SHP77 treated with DMSO at 0.1 percent for 48 hours (cell line): ENCODE measurements around the gene PGGT1B.

ENCODE experiments used
- DNase-seq: peaks from one replicate; lab custom pipeline; 2025; lab: John Stamatoyannopoulos, UW

Gene PGGT1B

DNA sequence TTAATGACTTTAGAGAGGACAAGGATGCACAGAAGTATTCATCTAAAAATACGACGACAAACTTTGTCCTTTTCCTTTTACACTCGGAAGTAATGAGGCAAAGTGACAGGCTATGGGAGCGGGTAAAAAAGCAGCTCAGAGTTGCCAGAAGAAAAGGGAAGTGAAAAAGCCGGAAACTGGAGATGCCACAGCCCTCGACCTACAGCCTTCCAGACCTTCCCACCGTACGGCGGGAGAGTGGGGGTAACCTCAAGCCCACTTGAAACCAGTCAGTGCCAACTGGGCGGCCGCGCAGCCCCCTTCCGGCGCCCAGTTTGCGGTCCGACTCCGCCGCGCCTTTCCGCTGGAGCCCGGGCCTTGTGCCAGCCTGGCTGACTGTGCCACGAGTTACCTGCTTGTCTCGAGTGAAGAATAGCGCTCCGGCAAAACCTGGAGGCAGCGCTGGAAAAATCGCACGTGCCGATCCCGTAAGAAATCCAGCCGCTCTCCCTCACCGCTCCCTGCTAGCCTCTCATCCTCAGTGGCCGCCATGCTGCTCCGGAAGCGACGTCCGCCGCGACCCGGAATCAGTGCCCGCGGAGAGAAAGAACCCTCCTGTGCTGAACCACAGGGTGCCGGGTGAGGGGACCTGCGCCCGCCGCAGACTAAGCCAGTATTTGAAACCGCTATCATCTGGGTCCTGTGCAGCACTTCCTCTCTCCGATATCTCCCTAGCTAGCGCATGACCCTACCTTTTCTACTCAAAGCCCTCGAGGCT lies at the start of gene PGGT1B:
TSS of gene PGGT1B (minus strand) at position 557 of the 757 bp plus-strand sequence. CDS start at position 531, 26 bp downstream.
- DNase-seq, result peak; percentile 69

DNA sequence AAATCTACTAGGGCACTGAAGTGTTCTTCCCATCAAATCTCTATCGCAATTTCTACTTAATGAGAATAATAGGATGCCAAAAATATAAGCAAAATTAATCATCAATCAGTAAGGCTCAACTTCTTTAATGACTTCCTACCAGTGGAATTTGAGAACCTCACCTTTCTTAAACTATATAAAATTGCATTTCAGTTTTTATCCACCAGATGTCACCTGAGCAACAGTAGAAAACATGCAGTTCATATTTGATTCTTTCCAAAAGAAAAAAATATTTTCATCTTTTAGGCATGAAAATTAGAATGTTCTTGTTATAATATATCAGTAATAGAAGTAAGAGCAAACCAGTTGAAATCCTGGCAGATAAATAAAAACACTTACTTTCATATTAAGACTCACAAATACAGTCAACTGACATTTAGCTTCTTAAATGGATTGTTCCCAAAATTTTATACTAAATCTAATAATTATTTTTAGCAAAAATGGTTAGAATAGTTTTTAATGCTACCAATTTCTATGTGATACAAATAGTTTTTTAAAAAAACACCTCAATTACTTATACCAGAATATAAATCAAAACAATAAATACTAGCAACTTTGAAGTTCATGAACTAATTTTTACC lies 47.2 kb upstream of the PGGT1B start:
- peak; percentile 27 for DNase-seq

DNA sequence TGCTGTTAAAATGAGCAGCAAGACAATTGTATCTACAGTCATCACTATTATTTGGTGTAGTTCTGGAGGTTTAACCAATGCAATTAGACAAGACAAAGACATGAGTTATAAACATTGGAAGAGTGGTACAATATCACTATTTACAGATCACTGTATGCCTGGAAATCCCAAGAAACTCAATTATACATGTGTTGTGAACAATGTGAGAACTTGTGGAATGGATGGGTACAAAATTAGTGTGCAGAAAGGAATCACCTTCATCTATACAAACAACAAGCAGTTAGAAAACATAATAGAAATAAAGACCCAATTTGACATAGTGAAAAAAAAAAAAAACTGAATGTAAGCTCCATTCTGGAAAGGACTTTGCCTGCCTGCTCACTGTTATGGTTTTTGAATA lies 46.1 kb upstream of the PGGT1B start:
- no peak for DNase-seq

DNA sequence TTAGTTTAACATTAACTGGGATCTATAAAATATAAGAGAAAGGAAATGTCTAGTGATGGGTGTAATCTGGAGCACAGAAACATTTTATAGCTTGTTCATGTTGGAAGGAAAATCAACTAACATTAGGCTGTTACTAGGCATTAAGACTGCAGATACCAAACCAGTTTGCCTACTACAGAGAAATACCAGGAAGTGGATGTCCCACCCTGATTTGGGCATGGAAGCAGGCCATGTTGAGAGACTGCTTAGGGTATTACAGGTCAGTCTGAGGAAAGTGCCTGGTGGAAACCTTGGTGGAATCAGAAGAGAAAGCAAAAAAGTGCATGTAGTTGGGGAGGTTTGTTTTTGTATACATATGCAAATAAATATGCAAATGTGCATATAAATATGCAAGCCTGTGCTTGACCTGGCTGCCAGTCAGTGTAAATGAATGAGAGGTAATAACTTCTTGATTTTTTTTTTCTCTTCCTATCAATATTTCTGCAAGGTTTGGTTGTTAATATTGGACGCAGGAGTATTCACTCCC lies 43.4 kb upstream of the PGGT1B start:
- no peak for DNase-seq

DNA sequence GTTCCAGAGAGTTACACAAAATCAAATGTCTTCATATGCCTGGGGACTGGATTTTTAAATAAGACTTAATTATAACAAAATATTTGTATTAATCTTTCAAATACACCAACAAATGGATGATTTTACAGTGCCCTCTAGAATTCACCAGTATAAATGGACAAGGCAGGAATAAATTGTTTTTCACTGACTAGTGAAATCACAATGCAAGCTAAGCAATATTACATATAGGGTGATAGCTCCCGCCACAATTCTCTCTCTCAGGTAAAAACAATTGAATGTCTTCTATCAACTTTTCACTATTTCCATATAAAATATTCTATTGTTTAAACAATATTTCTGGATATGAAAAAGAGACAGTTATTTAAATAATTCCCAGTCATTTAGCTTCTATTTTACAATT lies 41.8 kb upstream of the PGGT1B start:
- DNase-seq, result no peak

DNA sequence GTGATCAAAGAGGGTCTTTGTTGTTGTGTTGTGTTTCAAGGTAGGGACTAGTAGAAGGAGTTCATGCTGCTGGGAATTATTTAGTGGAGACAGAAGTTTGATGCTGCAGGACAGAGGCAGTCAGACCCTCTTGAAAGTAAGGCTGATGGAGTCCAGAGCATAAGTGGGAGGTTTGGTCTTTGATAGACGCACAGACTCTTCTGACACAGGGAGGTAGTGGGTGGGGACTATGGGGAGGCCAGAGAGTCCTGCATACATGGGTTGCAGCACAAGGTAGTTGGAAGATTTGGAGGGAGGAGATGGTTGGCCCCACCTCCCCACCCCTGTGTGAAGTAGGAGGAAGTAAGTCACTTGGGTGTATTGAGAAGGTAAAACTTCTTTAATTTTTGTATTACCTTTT lies 36.1 kb upstream of the PGGT1B start:
- DNase-seq, result no peak

DNA sequence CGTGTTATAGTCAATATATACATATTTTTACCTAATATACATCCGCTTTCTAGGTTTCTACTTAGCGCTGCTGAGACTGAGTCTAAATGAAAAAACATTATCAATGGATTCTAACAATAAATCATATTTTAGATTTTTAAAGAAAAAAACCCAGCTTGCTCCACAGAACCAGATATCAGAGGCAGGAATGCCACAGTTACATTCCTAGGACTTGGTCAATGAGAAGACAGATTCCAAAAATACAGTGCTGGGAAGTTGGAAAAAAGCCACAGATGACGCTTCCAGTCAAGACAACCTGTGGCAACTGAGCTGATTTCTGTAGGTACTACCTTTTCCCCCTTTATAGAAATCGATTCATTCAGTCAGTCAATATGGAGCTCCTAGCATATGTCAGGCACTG lies 34.4 kb upstream of the PGGT1B start:
- no peak for DNase-seq

DNA sequence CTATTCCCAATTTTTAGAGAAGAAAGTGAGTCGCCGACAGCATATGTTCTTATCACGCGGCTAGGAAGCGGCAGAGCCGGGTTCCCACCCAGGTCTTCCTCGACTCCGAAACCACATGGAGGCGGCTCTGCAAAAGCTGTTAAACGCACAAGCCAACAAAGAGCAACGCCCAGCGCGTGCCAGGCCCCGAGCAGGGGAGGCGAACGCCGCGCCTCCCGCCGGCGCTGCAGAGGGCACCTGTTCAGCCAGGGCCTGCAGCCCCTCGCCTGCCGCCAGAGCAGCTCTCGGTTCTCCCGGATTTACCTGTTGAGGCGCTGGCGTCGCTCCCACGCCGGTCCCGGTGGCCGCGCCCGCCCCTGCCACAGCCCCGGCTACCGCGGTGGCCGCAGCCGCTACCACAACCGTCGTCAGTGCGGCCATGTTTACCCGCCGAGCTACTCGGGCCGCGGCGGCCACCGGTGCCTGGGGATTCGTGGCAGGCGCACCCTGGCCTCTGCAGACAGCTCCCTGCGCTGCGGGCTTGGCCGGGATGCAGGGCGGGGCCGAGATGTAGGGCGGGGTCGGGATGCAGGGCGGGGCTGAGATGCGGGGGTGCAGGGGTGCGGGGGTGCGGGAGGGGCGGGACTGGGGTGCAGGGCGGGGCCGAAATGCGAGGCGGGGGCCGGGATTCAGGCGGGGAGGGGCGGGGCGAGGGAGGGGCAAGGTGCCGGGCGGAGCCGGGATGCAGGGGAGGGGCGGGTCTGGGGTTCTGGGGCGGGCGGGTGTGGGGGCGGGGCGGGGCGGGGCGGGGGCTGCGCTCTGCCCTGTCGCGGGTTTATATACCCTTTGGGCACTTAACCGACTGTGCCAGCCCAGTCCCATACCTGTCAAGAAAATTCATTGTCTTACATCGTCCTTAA lies 33.7 kb upstream of the PGGT1B start, which contains the start of gene CCDC112:
TSS of gene CCDC112 (minus strand) at position 531 of the 899 bp plus-strand sequence. CDS start at position 420, 111 bp downstream.
- peak; percentile 52 for DNase-seq

DNA sequence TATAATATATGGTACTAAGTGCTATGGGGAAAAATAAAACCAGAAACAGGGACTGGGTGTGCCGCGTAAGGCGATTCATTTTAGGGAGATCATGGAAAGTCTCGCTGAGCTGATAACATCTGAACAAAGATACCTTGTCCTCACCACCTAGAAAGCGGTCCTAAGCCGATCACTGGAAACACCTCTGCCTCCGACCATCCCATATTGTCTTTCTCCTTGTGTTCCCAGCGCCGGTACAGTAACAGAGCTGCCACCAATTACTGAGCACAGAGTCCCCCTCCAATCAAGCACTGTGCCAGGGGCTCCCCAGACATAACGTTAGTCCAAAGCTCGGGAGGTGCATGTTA lies 33.1 kb upstream of the PGGT1B start:
- peak; percentile 52 for DNase-seq

DNA sequence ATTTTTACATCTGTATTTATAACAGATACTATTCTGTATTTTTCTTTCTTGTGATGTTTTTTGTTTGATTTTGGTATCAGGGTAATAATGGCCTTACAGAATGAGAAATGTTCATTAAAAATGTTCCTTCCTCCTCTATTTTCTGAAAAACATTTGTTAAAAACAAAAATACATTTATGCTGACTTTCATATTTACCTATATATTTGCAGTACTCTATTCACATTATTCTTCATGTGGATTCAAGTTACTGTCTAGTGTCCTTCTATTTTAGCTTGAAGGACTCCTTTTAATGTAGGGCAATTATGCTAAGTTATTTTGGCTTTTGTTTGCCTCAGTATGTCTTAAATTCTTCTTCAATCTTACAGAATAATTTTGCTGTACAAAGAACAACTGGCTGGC lies 28.7 kb upstream of the PGGT1B start:
- no peak for DNase-seq

DNA sequence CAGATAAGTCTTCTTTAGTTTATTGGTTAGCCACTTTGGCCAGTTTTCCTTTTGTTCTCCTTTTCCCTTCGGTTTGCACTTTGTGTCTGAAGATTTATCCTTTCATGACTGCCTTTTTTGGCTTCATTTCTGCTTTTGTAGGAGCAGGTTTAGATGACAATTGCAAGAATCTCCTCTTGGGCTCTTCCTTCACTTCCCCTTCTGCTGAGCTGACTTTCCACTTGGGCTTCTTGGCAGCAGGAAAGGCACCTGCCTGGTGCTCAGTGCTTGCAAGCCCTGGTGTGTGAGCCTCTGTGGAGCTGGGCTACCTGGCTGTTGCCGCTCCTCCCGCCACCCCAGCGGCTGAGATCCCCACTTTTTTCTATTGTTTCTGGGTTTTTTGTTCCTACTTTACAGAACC lies 26.4 kb upstream of the PGGT1B start:
- DNase-seq, result no peak

DNA sequence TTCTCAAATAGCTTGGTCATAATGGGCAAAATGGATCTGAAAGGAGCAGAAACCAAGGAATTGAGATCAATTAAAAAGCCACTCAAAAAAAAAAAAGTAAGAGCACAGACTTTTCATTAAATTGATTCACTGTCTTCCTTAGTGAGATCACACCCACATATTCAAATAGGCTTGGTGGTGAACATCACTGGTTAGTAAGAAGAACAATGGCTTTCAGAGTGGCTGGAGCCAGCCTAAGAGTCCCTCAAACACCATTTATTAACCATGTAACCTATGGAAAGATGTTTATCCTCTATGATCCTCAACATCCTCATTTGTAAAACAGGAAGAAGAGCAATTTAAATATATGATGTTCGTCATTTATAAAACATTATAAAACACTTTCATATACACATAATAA lies 21.3 kb upstream of the PGGT1B start:
- no peak for DNase-seq

DNA sequence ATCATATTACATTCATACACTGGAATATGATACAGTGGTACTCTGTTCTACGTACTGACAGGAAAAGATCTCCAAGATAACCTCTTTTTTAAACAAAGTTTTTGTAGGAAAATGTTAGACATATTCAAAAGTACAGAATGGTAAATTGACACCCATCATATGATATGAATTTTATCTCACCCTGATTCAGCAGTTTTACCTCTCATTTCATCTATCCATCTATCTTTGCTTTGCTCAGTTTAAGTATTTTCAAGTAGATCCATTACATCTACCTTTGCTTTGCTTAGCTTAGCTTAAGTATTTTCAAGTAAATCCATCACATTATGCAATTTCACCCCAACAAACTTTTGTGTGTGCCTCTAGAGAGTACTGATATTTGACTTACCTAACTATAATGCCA lies 19.5 kb upstream of the PGGT1B start:
- DNase-seq, result no peak

DNA sequence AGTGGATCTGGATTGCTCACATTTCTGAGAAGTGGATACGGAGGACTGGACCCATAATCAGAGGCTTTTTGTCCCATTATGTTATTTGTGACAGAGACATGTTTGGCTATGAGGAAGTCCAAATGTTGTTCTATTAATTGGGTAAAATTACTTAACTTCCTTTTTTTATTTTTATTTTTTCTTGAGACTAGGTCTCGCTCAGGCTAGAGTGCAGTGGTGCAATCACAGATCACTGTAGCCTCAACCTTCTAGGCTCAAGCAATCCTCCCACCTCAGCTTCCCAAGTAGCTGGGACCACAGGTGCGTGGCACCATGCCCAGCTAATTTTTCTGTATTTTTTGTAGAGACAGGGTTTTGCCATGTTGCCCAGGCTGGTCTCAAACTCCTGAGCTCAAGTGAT lies 11.9 kb upstream of the PGGT1B start:
- DNase-seq, result no peak

DNA sequence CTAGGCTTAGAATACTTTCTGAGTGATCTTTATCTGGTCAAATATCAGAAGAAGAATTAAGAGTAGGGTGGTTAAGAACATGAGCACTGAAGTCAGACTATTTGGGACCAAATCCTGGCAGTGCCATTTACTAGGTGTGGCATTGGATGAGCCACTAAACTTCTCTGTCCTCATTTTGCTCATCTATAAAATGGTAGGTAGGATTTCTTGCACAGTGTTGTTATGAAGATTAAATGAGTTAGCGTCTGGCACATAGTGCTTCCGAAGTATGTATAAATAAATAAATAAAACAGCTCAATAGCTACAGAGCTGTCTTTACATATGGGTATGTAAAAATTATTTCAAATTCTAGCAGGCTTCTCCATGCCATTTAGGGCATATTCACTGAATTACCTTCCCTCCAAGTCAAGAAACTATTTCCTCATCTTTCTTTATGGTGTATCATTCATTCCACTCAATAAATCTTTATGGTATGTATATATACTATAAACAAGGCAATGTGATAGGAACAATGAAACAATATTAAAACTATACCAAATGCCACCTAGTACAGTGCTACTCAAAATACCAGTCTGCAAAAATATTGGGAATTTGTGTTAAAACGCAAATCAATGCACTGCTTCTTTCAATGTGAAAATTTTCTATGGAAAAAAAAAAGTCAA lies 9.8 kb upstream of the PGGT1B start:
- DNase-seq, result no peak

DNA sequence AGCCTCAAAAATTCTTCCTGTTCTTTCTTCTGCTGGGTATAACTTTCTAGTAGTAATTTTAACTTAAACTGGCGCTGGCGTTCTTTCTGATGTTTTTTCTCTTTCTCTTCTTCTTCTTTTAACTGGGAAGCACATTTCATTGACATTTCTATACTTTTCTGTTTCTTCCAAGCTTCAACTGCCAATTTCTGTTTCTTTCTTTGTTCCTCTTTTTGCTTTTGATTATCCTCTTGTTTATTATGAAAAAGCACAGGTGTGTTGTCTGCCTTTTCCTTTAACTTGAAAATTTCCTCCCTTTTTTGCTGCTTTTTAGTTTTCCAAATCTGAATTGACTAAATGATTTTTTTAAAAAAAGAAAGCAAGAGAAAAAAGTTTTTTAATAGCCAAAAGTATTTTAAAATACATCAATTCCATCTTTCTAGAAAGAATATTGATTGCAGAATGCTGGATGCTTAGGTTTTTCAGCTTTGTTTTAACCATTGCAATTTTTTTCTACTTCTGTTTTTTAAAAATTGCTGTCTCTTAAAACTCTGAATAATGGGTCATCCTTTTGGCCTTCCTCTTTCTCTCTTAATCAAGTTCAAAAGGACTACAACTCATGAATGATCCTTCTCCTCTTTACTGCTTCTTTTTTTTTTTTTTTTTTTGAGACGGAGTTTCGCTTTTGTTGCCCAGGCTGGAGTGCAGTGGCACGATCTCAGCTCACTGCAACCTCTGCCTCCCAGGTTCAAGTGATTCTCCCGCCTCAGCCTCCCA lies 8.8 kb upstream of the PGGT1B start:
- DNase-seq, result no peak

DNA sequence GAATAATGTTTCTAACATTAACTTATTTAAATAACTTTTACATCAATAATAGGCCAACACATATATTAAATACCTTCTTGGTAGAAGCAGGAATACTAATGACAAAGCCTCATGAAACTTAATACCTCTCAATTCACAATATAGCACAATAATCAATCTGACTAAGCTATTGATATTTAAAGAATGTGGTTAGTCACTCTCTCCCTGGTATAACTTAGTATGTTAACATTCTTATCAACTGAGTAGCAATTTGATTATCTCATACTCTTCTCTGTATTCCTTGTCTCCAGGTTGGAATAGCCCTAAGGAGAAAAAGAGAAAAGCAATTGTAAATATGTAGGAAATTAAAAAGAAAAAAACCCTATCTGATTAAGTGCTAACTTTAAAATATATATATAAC lies 4.9 kb upstream of the PGGT1B start:
- no peak for DNase-seq

DNA sequence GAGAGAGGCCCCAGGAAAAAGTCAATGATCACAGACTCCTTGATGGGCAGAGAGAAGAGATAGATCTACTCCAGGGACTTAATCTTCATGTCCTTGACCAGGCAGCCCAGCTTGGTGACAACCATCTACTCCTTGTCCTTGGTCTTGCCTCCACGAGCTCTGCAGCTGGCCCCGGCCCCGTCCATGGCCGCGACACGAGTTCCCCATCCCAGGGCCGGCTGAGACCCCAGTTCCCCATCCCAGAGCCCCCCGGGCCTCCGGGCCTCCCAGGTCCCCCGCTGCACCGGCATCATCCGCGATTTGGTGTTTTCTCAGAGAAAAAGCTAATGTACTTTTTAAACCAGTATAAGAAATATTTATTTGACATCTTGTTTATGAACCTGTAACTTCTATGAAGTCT lies 2.5 kb upstream of the PGGT1B start:
- no peak for DNase-seq

DNA sequence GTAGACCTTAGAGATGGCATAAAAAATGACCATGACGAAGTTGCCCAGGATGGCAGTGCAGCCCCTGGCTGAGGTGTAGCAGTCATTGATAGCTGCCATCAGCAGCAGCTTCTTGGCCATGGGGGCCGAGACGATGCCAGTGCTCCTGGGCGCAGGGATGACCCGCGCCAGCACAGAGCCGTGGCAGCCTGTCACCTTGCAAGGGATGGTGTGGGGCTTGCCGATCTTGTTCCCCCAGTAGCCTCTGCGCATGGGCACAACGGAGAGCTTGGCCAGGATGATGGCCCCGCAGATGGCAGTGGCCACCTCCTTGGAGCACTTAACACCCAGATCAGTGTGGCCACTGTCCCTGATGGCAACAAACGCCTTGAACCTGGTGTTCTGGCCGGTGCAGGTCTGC lies 2.1 kb upstream of the PGGT1B start:
- DNase-seq, result no peak

DNA sequence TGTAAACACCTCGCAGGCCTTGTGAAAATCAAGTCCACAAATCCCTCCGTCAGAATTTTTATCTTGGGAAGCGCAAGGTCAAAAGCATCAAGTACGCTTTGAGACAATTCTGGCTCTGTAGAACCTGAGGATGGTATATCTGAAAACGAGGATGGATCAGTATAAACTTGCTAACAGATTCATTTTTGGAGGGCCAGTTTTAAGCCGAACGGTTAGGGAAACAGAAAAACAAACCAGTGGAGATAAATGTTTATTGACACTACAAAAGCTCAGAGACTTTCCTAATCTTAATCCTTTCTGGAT lies 352 bp upstream of the PGGT1B start:
- no peak for DNase-seq

DNA sequence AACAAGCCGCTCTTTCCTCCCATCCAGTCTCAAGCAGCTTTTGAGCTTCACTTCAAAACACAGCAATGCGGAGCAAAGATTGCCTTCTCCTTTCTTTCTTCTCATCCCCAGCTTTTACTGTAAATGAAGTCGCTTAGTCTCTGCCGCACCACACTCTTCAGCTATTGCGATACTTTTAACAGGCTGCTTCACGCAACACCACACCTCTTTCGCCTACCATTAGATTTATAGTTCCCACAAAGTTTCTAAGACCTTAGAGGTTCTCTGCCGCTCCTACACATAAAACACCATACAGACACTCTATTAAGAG lies 711 bp downstream of the PGGT1B start:
- no peak for DNase-seq

DNA sequence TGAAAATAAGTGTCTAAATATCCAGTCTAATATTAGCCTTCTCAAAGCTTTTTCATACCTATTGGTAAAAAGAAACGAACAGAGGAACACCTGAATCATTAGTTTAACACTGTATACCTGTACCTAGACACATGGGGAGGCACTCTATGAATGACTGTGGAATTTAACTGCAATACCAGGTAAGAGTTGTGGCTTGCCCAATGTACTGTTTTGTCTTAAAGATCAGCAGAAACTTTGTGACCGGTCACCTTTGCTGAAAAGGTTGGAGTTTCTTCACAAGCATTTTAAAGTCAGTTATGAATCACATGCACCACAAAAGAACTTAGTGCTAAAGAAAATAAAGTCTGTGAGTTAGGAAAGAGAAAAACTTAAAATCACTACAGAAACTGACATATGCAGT lies 2.4 kb downstream of the PGGT1B start:
- DNase-seq, result no peak
